Activated T-cell treated with anti-CD3 and anti-CD28 coated beads for 24 hours (primary cell): ENCODE results near the gene HMGB2.

Source experiments
- DNase-seq: peaks from one replicate; pipeline ENCODE4 v3.0.0-alpha.2; 2020; ENCODE audit warnings: low read depth

HMGB2 gene

DNA sequence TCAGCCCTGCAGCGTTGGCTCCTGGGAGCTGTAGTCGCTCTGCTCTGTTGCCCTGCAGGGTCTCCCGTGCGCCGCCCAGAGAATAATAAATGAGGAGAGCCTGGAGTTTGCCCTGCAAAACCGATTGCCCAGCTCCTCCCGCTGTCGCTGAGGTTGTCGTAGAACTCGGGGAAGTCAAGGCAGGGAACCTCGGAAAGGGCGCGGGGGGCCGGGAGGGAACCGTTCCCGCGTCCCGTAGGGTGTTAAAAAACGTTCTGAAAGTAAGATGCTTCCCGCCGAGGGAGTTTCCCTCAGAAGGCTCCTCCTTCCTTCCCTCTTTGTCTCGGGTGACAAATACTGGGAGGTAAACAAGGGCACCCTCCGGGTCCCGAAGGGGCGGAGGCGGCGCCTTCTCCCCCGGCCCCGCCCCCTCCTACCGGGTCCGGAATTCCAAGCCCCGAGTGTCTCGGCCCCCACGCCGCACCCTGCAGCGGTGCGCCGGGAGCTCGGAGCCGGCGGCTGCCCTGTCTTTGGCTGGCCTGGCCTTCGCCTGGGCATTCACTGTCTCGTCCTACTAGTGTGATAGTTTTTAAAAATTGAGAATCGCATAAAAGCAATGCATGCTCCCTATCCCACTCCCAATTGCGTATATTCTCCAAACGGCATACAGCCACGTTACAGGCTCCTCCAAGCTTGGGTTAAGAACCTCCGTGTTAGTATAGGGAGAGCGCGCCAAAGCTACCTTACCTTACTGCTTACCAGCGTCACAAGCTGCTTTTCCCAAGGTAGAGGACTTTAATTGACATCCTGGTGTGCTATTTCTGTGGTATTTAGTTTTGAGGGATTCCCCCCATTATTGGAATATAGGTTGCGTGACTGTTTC lies 964 bp upstream of the HMGB2 start:
- DNase-seq = peak; percentile 6

DNA sequence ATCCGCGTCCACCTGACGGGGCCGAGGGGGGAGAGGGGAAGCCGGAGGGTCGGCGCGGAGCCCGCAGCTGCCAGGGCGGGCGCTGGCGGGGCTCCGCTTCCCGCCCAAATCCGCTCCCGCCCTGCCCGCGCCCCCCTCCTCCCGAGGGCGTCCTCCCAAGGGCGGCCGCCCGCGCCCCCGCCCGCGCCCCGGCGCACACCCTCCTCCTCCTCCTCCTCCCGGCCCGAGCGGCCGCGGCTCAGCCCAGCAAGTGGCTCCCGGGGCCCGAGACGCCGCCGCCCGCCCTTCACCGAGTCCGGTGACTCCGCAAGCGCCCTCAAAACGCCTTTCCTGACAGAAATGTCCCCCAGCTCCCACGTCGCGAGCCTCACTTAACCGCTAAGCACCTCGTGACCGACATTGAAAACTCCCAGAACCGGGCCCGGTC lies 487 bp downstream of the HMGB2 start:
- DNase-seq = peak; percentile 15

DNA sequence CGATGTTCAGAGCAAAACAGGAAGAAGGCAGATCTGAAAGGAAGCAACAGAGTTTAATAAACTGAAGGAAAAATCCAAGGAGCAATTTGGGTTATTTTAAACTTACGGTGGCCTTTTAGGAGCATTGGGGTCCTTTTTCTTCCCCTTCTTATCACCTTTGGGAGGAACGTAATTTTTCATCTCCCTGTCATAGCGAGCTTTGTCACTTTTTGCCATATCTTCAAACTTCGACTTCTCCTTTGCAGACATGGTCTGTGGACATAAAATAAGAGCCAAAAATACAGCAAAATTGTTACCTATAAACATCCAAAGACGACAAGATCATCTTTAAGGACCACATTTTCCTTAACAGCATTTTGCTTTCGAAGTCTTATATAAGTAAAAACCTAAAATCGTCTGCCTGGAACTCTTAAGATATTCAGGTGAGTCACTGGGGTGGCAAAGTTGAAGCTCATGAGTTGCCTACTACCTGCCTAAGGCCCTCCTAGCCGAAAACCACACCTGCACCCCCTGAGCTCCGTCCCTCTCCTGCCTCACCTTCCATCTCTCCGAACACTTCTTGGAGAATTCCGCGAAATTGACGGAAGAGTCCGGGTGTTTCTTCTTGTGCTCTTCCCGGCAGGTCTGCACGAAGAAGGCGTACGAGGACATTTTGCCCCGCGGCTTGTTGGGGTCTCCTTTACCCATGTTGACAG lies 1.0 kb downstream of the HMGB2 start:
- DNase-seq = no peak

DNA sequence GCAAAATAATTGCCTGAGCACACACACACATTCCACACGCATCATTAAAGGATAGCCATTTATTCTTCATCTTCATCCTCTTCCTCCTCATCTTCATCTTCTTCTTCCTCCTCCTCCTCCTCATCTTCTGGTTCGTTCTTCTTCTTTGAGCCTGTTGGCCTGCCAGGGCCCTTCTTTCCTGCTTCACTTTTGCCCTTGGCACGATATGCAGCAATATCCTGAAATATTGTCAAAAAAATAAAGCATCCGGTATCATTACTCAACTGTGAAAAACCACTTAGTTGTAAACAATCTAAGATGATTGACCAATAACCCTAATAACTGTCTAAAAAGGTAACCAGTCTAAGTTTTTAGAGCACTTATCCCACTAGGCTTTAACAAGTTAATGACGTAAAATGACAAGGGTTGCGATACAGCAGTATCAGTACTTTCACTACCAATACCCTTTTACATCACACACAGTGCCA lies 2.1 kb downstream of the HMGB2 start:
- DNase-seq = no peak

DNA sequence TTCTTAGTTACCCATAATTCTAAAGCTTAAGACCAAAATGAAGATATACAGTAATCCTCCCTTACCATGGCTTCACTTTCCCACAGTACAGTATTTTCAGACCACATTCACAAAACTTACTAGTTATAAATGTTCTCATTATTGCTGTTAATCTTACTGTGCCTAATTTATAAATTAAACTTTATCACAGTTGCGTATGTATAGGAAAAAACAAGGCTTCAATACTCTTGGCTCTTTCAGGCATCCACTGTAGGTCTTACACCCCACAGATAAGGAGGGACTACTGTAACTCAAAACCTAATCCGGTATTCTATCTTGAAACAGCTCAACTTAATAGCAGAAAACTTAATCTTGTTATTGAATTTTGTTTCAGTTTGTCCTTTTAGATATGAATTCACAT lies 3.6 kb downstream of the HMGB2 start:
- no peak for DNase-seq

DNA sequence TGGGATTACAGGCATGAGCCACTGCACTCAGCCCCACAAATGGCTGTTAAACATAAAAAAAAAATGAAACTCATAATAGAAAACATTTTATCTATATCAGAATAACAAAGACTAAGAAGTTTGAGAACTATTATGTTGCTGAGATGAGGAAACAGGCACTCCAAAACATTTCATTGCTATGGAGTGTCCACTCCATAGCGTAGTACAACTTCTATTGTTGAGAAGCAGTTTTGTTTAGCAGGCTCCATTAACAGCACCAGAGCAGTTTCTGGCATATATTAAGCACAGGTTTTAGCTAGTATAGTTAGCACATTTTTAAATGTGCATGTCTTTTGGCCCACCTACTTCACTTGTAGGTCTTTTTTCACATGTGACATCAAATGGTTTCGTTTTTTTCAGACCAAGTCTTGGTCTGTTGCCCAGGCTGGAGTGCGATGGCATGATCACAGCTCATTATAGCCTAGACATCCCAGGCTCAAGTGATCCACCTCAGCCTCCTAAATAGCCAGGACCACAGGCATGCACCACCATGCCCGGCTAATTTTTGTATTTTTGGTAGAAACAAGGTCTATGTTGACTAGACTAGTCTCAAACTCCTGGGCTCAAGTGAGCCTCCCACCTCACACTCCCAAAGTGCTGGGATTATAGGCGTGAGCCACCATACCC lies 5.8 kb downstream of the HMGB2 start:
- no peak for DNase-seq

DNA sequence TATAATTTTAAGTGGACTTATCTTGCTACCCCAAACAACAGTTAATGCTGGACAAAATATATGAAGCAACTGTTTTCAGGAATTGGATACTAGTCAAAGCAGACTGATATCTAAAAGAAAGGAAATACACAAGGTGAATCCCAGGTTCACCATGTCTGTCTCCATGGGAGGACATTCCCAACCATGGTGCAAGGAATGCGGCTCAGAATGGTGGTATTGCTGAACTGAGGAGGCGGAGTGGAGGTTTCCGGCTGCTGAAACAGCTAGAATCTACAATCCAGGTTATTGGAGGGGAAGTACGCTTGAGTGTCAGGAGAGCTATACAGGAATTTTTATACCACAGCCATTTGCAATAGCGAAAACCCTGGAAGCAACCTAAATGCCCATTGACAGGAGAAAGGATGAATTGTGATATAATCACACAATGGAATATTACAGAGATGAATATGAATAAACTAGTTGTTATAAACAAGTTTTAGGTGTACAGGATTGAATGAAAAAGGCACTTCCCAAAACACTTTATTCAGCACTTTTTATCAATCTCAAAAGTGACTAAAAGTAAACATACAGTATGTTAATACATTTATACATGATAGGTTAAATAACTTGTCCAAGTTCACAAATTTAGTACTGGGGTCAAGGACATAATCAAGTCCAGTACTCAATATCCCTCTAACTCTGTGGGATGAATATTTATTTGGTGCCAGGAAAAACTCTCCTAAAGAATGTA lies 9.0 kb downstream of the HMGB2 start:
- DNase-seq = no peak

DNA sequence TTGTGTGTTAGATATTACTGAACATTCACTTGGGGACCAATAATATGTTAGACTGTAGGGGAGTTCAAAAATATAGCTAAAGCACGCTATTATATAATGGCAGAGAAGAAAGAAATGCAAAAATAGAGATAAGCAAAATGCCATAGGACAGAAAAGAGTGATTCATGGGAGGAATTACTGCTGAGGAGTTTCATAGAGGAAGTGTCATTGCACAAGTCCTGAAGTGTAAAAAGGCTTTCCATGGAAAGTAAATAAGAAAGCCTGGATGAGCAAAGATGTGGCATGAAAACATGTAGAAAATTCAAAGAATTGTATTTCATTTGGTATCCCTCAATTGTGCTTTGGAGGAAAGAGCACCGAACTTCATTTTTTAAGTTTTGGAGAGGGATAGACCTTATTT lies 14.5 kb downstream of the HMGB2 start:
- no peak for DNase-seq

DNA sequence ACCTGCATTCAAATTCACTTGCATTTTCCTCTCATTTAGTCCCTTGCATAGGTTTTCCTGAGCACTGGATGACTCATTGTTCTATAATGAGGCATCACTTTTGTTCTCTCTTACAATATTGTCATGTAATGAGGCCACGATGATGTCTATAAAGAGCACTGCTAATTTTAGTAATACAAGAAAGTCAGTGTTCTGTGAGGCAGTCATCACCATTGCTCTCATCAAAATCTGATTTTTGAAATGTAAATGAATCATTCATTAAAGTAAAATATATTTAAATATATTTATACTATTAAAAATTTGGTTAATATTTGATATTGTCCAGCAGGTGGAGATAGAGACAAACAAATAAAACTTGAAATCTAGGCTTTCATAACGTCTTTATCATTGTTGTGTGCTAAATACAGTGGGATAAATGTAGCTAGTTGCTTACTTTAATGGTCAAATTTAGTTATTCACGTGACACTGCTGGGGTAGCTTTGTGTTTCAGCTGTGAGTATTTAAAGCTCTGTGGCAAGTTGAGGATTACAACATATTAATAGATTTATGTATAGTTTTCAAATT lies 15.4 kb downstream of the HMGB2 start:
- DNase-seq = no peak

DNA sequence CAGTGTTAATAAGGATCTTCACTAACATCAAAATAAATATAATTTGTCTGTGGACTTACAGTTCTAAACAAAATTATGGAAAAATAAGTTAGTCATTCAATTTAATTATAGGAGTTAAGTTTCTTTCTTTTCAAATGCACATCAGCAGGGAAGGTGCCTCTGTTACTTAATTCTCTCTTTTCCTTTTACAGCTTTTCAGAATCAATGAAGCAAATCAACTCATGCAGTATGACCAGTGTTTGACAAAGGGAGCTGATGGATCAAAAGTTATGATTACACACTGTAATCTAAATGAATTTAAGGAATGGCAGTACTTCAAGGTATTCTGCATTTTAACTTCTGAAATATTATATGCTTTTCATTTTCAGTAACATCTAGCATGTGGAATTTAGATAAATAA lies 15.9 kb downstream of the HMGB2 start:
- DNase-seq = no peak

DNA sequence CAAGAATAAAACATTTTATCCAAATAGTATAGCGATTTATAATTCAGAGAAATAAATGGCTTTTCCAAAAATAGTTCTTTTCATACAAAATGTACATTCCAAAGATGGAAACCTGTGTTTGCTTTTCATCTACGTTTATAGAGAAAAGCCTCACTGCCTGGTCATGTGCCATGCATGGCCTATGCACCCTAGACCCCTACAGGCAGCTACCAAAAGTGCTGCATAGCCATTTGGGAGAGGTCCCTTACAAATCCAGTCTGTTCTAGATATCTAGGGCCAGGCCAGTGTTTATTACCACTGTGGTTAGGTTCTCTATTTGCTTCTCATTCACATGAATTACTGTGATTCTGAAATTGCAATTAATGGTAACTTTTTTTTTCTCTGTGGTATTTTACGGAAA lies 17.2 kb downstream of the HMGB2 start:
- DNase-seq = no peak

DNA sequence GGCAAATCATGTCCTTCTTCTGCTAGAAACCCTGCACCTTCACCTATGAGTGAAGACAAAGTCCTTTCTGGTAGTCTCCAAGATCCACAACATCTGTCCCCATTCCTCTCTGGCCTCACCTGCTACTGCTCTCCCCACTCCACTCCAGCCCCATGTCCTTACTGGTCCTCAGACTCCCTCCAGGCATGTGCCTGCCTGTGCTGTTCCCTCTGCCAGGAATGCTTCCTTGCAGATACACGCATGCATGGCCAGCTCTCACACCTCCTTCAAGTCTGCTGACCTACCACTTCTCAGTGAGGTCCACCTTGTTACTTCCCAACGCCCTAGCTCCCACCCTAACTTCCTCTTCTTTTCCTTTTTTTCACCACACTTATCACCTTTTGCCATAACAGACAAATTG lies 18.1 kb downstream of the HMGB2 start:
- no peak for DNase-seq

DNA sequence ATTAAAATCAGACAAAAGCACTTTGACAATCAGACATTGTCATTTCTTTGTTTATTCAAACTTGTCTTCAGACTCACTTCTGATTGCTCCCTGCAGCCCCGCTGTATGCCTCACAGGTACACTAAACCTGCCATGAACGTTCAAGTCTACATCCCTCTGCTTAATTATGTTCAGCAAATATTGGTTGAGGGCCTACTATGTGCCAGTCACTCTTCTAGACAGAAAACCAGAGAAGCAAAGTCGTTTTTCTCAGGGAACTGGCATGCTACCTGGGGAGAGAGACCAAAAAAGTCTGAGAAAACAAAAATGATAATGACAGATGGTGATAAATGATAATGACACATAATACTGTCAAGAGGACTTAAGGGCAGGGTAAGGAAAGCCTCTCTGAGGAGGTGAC lies 19.4 kb downstream of the HMGB2 start:
- DNase-seq = no peak

DNA sequence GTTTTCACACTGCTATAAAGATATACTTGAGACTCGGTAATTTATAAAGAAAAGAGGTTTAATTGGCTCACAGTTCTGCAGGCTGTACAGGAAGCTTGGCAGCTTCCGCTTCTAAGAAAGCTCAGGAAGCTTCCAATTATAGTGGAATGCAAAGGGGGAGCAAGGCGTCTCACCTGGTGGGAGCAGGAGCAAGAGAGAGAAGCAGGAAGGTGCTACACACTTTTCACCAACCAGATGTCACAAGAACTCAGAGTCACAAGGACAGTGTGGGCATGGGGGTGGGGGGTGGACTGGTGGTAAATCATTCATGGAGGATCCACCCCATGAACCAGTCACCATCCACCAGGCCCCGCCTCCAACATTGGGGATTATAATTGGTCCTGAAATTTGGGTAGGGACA lies 22.8 kb downstream of the HMGB2 start:
- DNase-seq = no peak

DNA sequence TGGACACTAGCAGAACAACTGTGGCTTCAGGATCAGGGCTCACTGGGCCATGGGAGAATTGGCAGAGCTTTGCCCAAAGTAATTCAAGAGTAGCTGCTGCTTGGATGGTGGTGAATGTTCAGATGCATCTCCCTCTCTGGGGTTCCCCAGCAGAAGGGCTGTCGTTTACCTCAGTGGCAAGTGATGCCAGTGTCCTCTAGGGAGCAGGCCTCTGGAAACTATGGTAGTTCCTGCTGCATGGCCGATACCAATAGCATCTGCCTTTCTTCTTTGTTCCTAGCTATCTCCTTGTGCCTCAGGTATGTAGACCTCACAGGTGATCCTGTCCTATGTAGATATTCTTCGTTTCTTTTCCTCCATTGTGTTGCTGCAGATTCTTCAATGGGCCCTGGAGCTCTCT lies 26.4 kb downstream of the HMGB2 start:
- DNase-seq = no peak

DNA sequence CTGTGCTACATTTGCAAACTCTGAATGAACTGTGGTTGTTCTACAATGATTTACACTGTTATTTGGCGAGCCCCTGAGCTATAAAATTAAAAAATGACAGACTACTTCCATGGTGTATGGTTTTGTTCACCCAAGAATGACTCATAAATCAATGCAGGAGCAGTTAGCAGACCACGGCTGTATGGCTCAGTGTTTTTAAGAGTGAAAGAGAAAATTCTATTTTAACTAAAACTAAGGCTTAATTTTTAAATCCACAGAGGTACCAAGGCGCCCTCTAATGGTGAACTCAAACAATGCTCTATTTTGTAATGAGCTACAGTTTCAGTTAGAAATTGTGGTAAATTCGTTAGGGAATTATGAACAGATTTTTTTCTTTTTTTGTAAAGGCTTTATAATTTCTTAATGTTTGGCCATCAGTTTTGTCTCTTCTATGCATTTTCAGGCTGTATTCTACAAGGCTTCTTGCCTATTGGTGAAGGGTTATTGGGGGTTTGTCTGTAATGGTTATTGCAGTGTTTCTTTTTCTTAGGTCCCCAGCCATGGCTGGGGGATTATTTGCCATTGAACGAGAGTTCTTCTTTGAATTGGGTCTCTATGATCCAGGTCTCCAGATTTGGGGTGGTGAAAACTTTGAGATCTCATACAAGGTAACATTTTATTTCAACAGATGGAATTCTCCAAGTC lies 32.5 kb downstream of the HMGB2 start:
- no peak for DNase-seq

DNA sequence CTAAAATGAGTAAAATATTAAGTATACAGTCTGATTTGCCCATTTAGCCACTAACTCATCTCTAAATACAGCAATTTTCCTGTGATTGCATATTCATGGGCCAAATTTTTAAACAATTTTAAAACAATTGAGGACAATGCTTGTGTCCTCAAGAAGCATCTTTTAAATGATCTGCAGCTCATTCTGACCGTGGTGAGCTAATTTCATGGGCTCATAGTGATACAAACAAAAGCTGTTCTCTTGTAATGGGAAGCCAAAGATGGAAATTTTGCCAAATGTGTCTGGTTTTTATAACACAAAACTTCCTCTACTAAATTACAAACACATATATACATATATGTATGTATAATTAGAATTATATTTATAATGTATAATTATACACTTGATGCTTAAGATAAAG lies 39.7 kb downstream of the HMGB2 start:
- no peak for DNase-seq

DNA sequence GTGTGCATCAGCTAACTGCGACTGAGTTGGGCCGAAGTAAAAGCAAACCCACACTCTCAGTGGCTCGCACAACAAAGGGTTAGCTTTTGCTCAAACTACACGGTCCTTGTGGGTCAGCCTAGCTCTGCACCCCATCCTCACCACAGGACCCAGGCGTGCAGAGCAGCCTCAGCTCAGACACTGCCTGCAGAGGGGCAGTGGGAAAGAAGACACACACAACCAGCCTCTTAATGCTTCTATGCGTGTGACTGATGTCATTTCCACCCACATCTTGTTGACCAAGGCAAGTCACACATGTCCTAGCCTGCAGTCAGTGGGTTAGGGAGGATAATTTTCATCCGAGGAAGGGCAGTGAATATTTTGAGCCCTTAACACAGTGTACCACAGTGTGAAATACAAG lies 40.5 kb downstream of the HMGB2 start:
- no peak for DNase-seq

DNA sequence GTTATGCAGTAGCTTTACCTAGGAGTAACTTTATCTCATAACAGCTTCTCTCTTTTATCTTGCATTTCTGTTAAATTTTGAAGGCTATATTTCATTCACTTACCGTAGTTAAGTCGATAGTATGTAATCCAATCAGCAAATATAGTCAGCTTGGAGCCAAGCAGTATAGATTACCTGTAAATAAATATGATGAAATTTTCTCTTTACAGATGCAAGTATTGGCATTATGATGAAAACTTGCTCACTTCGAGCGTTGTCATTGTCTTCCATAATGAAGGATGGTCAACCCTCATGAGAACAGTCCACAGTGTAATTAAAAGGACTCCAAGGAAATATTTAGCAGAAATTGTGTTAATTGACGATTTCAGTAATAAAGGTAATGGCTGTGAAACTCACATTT lies 42.3 kb downstream of the HMGB2 start:
- DNase-seq = no peak

DNA sequence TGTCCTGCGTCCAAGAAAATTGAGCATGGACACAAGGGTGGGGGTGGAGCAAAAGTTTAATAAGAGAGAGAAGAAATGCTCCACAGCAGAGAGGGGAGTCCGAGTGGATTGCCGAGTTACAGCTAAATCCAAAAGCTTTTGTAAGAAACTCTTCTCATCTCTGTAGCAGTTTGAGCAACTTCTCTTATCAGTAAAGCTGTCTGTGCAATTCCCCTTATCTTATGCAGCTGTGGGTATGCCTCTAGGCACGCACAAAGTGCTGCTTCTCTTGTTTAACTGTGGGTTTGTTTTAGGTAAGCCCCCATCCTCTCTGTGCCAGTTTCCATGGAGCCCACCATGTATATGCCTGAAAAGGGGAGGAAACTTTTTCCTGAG lies 44.8 kb downstream of the HMGB2 start:
- DNase-seq = no peak

DNA sequence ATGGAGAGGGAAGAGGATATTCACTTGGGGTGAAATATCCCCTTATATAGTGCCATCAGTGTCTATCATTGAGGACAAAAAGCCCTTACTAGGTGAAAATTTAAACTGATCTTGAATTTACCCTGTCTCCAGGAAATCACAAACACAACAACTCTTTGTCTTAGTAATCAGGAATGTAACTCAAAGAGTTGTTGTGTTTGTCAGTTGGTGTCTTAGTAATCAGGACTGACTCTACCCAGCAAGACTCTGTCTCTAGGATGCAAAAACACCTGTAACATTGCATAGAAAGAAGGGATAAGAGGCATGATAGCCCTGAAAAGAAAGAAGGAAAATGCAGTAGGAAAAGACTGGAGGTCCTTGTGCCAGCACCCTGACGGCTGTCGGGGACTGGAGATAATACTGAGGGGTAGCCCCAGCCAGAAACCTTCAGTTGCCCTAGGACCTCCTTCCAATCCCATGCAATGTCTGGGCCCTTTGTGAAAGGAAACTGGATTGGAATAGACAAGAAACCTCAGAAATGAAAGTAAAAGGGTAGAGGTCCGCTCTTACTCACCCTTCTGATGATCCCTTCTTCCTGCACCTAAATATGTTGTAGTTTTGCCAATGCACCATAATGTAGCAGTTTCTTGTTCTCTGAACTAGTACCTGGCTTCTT lies 45.3 kb downstream of the HMGB2 start:
- no peak for DNase-seq
